SK-N-MC (cell line): ENCODE results near the gene AS3MT.
"Not testable (repeated sequence)": the region's sequence is repeated elsewhere in the genome, so short reads cannot be mapped to it uniquely, and the experiment has no call there.

Source experiments
- DNase-seq: peaks from one replicate; pipeline ENCODE4 v3.0.0-alpha.2; 2011; ENCODE audit warnings: low read depth, low spot score
- H3K27ac ChIP-seq: fragments of 200-600 bp; sonication (generic); 2 replicates; pipeline ENCODE4 v1.5.1; 2016; ENCODE audit warnings: mixed run types
- H3K36me3 ChIP-seq: fragments of 200-600 bp; sonication (generic); 2 replicates; pipeline ENCODE4 v1.6.1; 2017; ENCODE audit warnings: antibody characterized with exemption, low read length, mixed read lengths; ENCODE audit not compliant: insufficient read depth
- H3K4me3 ChIP-seq: fragments of 200-600 bp; sonication (generic); 2 replicates; pipeline ENCODE4 v1.5.1; 2016
- H3K9ac ChIP-seq: fragments of 200-600 bp; sonication (generic); 2 replicates; pipeline ENCODE4 v1.8.0; 2017; ENCODE audit warnings: mixed run types, mixed read lengths; ENCODE audit not compliant: insufficient read length
- H3K9me3 ChIP-seq: fragments of 200-600 bp; sonication (generic); 2 replicates; pipeline ENCODE4 v1.6.1; 2017; ENCODE audit warnings: low read depth, mild to moderate bottlenecking, antibody characterized with exemption, low read length, moderate library complexity, mixed read lengths
- EZH2 ChIP-seq: fragments of 200-600 bp; sonication (generic); IDR thresholded peaks from one replicate; pipeline ENCODE4 v1.6.1; 2017; ENCODE audit warnings: antibody characterized with exemption
- FOXP2 ChIP-seq: optimal IDR thresholded peaks from 2 replicates; pipeline ENCODE3; 2011; ENCODE audit warnings: mild to moderate bottlenecking, moderate library complexity; ENCODE audit not compliant: insufficient read depth; ENCODE audit errors: extremely low read length, control extremely low read depth
- POLR2AphosphoS5 ChIP-seq: IDR thresholded peaks from 2 replicates; pipeline ENCODE4 v1.6.1; 2012; ENCODE audit warnings: mild to moderate bottlenecking, low read depth, low read length, borderline replicate concordance

Gene AS3MT, protein sequence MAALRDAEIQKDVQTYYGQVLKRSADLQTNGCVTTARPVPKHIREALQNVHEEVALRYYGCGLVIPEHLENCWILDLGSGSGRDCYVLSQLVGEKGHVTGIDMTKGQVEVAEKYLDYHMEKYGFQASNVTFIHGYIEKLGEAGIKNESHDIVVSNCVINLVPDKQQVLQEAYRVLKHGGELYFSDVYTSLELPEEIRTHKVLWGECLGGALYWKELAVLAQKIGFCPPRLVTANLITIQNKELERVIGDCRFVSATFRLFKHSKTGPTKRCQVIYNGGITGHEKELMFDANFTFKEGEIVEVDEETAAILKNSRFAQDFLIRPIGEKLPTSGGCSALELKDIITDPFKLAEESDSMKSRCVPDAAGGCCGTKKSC

DNA sequence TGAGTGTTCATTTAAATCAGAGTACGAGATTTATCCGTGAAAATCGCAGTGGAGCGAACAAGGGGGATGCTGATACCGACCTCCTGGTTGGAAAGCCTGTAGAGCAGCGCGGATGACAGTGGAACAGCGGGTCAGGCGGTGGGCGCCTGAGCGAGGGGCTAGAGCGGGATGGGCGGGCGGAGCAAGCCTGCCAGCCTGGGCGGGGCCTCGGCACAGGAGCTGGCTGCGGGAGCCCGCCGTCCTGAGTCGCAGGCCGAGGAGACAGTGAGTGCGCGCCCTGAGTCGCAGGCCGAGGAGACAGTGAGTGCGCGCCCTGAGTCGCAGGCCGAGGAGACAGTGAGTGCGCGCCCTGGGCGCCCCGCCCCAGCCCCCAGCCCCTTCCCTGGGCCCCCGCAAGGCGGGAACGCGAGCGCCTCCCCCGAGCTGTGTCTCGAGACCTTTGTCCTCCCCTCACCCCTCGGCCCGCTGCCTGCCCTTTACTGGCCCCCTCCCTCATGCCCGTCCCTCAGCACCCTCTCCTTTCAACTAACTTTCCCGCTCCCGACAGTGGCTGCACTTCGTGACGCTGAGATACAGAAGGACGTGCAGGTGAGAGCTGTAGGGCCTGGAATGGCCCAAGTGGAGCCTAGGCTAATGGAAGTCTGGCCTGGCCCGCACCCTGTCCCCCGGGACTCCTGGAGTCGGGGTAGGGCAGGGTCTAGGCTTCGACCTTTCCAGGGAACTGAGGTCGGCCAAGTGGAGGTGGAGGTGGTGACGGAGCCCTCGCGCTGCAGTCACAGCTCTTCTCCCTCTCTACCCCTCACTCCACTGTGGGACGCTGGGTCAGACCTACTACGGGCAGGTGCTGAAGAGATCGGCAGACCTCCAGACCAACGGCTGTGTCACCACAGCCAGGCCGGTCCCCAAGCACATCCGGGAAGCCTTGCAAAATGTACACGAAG, at the start of gene AS3MT:
Gene AS3MT, plus strand, starts transcription at position 213 of the 941 bp plus-strand sequence. Its CDS starts 123 bp downstream, at position 336.
- TF ChIP-seq EZH2, result no peak
- Histone ChIP-seq H3K4me3 (peak within 1 kb of the TSS; percentile 78), H3K9ac (peak within 1 kb of the TSS; percentile 63), H3K9me3 (no peaks in the 10 kb centered on the region), H3K36me3 (no peaks in the 10 kb centered on the region), H3K27ac (no peak within 1 kb of the TSS)
- DNase-seq, result no peak

DNA sequence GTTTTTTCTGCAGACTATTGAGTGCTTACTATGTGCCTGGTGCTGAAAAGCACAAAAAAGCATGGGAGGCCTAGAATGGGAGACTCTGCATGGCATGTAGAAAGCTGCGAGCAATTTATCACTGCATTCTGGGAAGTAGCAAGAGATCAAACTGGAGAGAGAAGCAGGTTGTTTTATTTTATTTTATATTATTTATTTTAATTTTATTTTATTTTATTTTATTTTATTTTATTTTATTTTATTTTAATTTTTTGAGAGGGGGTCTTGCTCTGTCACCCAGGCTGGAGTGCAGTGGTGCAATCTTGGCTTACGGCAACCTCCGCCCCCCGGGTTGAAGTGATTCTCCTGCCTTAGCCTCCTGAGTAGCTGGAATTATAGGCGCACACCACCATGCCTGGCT, 49.3 kb upstream of the AS3MT start:
- H3K27ac ChIP-seq, H3K9ac ChIP-seq, DNase-seq, H3K36me3 ChIP-seq, H3K9me3 ChIP-seq, H3K4me3 ChIP-seq: not testable (repeated sequence)

DNA sequence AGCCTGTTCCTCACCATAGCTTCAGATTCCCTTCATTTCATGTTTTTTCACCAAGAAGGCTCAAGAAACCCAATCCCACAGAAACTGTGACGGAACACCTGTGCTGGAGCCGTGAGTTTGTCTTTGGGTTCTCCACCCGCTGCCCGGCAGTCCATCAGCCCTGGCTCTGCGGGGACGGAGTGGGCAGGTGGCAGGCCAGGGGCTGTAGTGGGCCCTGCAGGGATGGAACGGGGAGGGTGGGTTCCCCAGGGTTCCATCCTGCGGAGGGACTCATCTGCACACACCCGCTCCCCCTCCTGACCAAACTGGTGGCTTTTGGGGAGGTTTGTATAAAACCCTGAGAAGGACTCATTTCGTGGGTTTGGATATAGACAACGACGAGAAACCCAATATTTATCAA, 47.0 kb upstream of the AS3MT start:
- TF ChIP-seq FOXP2 (no peak), POLR2AphosphoS5 (no peak), EZH2 (no peak)
- no peaks in the 10 kb centered on the region for H3K36me3 ChIP-seq
- no peak overlapping the region for H3K27ac ChIP-seq
- no peak for DNase-seq
- no peak overlapping the region for H3K4me3 ChIP-seq
- H3K9me3 ChIP-seq, result no peaks in the 10 kb centered on the region
- H3K9ac ChIP-seq, result no peak overlapping the region

DNA sequence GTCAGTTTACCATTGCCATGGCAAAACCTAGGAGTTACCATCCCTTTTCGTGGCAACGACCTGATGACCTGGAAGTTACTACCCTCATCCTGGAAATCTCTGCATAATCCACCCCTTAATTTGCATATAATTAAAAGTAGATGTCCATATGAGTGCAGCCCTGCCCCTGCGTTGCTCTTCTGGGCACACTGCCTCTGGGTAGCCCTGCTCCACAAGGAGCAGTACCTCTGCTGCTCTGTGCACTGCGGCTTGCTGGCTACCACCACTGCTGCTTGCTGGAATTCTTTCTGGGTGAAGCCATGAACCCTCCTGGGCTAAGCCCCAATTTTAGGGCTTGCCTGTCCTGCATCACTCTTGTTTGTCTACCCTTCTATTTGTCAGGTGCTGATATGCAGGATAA, 44.6 kb upstream of the AS3MT start:
- Histone ChIP-seq H3K27ac (no peak overlapping the region), H3K4me3 (no peak overlapping the region), H3K9me3 (no peaks in the 10 kb centered on the region), H3K9ac (no peak overlapping the region), H3K36me3 (no peaks in the 10 kb centered on the region)
- TF ChIP-seq EZH2 (no peak), FOXP2 (no peak), POLR2AphosphoS5 (no peak)
- no peak for DNase-seq

DNA sequence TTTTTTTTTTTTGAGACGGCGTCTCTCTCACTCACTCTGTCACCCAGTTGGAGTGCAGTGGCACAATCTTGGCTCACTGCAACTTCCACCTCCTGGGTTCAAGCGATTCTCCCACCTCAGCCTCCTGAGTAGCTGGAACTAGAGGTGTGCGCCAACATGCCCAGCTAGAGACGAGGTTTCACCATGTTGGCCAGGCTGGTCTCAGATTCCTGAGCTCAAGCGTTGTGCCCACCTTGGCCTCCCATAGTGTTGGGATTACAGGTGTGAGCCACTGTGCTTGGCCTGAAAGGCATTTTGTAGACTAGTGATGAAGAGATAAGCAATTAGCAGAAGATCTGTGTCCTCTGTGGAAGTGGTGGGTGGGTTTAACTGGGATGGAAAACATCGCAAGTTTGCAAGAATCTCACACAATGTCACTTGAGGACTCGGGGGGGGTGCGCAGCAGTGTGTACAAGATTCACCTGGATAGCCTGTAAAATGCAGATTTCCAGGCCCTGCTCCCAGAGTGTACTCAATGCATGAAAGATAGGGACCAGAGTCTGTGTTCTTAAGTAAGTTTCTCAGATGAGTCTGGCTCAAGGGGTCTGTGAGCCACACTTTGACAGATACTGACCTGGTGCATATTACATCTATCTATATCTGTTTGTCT, 43.0 kb upstream of the AS3MT start:
- no peak for DNase-seq
- Histone ChIP-seq H3K4me3 (no peak overlapping the region), H3K9me3 (no peaks in the 10 kb centered on the region), H3K36me3 (no peaks in the 10 kb centered on the region), H3K27ac (no peak overlapping the region), H3K9ac (no peak overlapping the region)
- TF ChIP-seq EZH2 (no peak), POLR2AphosphoS5 (no peak), FOXP2 (no peak)

DNA sequence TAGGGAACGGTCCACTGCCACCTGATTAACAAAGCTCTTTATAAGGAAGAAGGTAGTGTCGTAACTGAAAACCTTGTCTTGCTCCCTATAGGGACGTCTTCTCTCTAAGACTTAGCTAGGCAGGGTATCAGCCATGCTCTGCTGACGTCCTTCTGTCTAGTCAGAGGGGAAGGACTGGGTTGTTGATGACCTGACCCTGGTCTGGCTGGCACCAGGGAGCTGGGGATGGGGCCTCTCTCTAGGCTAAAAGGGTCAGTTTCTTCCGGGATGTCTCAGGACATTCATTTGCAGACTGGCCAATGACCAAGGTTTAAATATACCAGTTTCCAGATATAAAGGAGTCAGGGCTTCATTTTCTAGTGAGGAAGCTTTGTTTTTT, 41.7 kb upstream of the AS3MT start:
- no peaks in the 10 kb centered on the region for H3K9me3 ChIP-seq
- H3K36me3 ChIP-seq, result no peaks in the 10 kb centered on the region
- no peak overlapping the region for H3K4me3 ChIP-seq
- no peak for DNase-seq
- TF ChIP-seq POLR2AphosphoS5, result no peak
- TF ChIP-seq EZH2, result no peak
- no peak for TF ChIP-seq FOXP2
- no peak overlapping the region for H3K27ac ChIP-seq
- H3K9ac ChIP-seq, result no peak overlapping the region

DNA sequence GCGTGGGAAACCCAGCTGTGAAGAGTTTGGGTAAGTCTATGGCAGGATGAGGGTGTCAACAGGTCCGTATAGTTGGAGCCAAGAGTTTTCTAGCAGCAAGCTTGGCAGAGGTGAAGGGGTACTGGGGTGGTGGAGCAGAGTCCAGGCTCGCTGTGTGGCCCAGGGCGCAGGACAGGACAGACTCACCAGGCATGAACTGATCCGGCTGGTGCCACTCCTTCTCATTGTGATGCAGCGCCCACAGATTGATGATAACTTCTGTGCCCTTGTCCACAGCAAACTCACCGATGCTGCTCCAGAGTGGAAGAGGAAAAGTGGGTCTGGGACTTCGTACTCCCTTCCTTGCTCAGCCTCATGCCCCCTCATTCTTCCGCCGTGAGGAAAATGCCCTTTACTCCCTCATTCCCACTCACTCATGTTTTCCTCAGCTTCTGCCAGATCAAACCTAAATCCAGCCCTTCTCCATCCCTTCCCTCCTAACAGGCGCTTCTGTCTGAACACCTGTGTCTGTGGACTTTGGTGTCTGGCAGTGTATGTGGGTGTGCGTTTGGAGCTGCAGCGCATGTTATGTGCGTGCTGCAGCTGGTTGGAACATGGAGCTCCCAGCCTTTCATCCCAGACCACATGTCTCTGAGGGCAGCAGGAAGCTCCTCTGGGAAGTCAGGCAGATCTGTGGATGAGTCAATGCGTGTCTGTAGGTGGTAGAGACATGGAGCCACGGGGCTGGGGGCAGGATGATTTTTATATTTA, 37.8 kb upstream of the AS3MT start:
- Histone ChIP-seq H3K4me3 (no peak overlapping the region), H3K36me3 (no peaks in the 10 kb centered on the region), H3K27ac (no peak overlapping the region), H3K9me3 (no peaks in the 10 kb centered on the region), H3K9ac (no peak overlapping the region)
- no peak for DNase-seq
- TF ChIP-seq POLR2AphosphoS5 (no peak), FOXP2 (no peak)

DNA sequence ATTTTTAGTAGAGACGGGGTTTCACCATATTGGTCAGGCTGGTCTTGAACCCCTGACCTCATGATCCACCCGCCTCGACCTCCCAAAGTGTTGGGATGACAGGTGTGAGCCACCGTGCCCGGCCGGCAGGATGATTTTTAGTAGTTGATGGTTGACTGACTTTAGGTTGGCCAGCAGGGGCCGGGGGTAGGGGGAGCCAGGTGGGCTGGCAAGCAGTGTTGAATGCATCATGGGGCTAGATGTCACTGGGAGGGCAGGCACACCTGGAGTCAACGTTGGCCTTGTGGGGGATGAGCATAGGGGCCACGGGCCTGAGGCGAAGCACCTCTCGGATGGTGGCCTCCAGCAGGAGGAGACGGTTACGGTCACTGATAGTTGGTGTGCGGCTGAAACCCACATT, 37.0 kb upstream of the AS3MT start:
- no peak for TF ChIP-seq POLR2AphosphoS5
- no peak for TF ChIP-seq FOXP2
- no peak for TF ChIP-seq EZH2
- no peaks in the 10 kb centered on the region for H3K36me3 ChIP-seq
- no peaks in the 10 kb centered on the region for H3K9me3 ChIP-seq
- no peak for DNase-seq
- H3K9ac ChIP-seq, result no peak overlapping the region
- no peak overlapping the region for H3K27ac ChIP-seq
- H3K4me3 ChIP-seq, result no peak overlapping the region
